OCI-LY1 (cell line): ENCODE results near the gene SLC25A5.

Experiments used
- EZH2 ChIP-seq: fragments of 200-600 bp; sonication (generic), shearing (Covaris generic); IDR thresholded peaks from 2 replicates; pipeline ENCODE4 v1.8.0; 2017; ENCODE audit warnings: borderline replicate concordance, mixed run types, mild to moderate bottlenecking, antibody characterized with exemption, low read length, moderate library complexity, mixed read lengths
- TF ChIP-seq, protein P1 (sequence below): fragments of 200-600 bp; sonication (generic), shearing (Covaris generic); IDR thresholded peaks from 2 replicates; pipeline ENCODE4 v1.5.1; 2017; ENCODE audit warnings: mild to moderate bottlenecking, antibody characterized with exemption, low read length, moderate library complexity, mixed read lengths

DNA sequence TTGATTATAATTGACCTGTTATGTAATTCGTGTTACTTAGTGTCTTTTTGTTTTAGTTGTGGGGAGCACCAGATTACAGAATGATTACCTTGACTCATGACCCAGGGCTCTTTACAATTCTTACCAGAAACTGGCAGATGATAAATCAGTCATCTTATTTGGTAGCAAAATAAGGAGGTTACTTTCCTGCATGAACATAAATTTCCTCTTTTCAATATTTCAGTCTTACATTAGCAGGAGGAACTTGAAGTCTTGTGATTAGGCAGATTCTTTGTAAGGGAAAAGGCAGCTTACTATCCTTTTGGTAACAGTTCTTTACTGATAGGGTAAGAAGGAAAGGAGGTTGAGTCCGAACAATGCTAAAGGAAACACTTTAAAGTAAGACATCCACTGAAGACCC lies 26.0 kb upstream of the SLC25A5 start:
- no peak for TF ChIP-seq EZH2
- TF ChIP-seq, protein P1, sequence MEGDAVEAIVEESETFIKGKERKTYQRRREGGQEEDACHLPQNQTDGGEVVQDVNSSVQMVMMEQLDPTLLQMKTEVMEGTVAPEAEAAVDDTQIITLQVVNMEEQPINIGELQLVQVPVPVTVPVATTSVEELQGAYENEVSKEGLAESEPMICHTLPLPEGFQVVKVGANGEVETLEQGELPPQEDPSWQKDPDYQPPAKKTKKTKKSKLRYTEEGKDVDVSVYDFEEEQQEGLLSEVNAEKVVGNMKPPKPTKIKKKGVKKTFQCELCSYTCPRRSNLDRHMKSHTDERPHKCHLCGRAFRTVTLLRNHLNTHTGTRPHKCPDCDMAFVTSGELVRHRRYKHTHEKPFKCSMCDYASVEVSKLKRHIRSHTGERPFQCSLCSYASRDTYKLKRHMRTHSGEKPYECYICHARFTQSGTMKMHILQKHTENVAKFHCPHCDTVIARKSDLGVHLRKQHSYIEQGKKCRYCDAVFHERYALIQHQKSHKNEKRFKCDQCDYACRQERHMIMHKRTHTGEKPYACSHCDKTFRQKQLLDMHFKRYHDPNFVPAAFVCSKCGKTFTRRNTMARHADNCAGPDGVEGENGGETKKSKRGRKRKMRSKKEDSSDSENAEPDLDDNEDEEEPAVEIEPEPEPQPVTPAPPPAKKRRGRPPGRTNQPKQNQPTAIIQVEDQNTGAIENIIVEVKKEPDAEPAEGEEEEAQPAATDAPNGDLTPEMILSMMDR = no peak
